Natural killer cell (primary cell): Measurements from ENCODE around the gene SH3GL3. TPM values are rescaled to one million over a fixed set of nuclear protein-coding genes. Genes with fewer than 3 reads are reported as not detected.

Source experiments
- ATAC-seq, 3 donors: fragments of 150-1000 bp in 2 of 3; fragments of 200-7000 bp in 1 of 3; cut with Tn5 transposase; 1 replicate in 1 of 3; 2 replicates in 2 of 3; pipeline ENCODE4 v1.10.0; 2021; ENCODE audit warnings: mild to moderate bottlenecking in 2 of 3, moderate library complexity in 2 of 3
- DNase-seq, 2 donors: peaks; one replicate each; pipeline versions ENCODE4 v3.0.0 to v3.0.0-alpha.2; 2013 to 2021; ENCODE audit warnings: mixed read lengths in 1 of 2
- H3K27ac ChIP-seq: one replicate; pipeline ENCODE4 v1.5.1; 2013; ENCODE audit warnings: mild to moderate bottlenecking, low read length
- H3K27me3 ChIP-seq: one replicate; pipeline ENCODE4 v1.6.1; 2013; ENCODE audit warnings: low read length; ENCODE audit not compliant: control insufficient read depth, insufficient read depth
- H3K36me3 ChIP-seq: one replicate; pipeline ENCODE4 v1.6.1; 2013; ENCODE audit warnings: low read length; ENCODE audit not compliant: control insufficient read depth, insufficient read depth
- H3K4me1 ChIP-seq: one replicate; pipeline ENCODE4 v1.6.1; 2013; ENCODE audit warnings: low read length; ENCODE audit not compliant: control insufficient read depth, insufficient read depth
- H3K4me3 ChIP-seq: one replicate; pipeline ENCODE4 v1.5.1; 2013; ENCODE audit warnings: low read length
- H3K9me3 ChIP-seq: one replicate; pipeline ENCODE4 v1.6.1; 2013; ENCODE audit warnings: low read length; ENCODE audit not compliant: control insufficient read depth, insufficient read depth
- H3K27ac Mint-ChIP-seq, 2 donors: one replicate each; pipeline ENCODE4 v1.8.0; 2022; ENCODE audit warnings: mild to moderate bottlenecking in 2 of 2, mixed read lengths in 2 of 2, moderate library complexity in 1 of 2
- H3K27me3 Mint-ChIP-seq, 2 donors: one replicate each; pipeline ENCODE4 v1.8.0; 2022; ENCODE audit warnings: low read depth in 2 of 2, mixed read lengths in 2 of 2
- H3K36me3 Mint-ChIP-seq: one replicate; pipeline ENCODE4 v1.8.0; 2022; ENCODE audit warnings: mixed read lengths
- H3K4me1 Mint-ChIP-seq, 2 donors: one replicate each; pipeline ENCODE4 v1.8.0; 2022; ENCODE audit warnings: mixed read lengths in 2 of 2
- H3K4me3 Mint-ChIP-seq: one replicate; pipeline ENCODE4 v1.8.0; 2022; ENCODE audit warnings: mild to moderate bottlenecking, moderate library complexity, mixed read lengths
- H3K9me3 Mint-ChIP-seq, 2 donors: one replicate each; pipeline ENCODE4 v1.8.0; 2022; ENCODE audit warnings: mixed read lengths in 2 of 2
- whole genome bisulfite sequencing: methylation state at CpG from one replicate; pipeline ENCODE4 v1.1.7; 2013; ENCODE audit warnings: missing lambda C conversion rate; ENCODE audit not compliant: insufficient coverage; 5-methylcytosine and 5-hydroxymethylcytosine counted together
- intact Hi-C: fragments of 100-400 bp; cut with micrococcal nuclease; formaldehyde crosslinking; loops from one replicate; pipeline ENCODE4 v1.14.2; 2022
- total RNA-seq, 4 donors: library from RNA; stranded (reverse); fragments of 120-200 nt in 1 of 4; gene quantifications; one replicate each; pipeline versions ENCODE4 v1.2.3 to v1.2.4, GENCODE V29; 2013 to 2022
- TF ChIP-seq, protein P1 (sequence below): fragments of 200-600 bp; IDR thresholded peaks from one replicate; pipeline ENCODE4 v1.8.0; 2022; ENCODE audit warnings: antibody characterized with exemption

SH3GL3 gene
- total RNA-seq, 3 donors from 2014 or later (not counting 1 experiment from before 2014, with no cell fraction given), result not detected

DNA sequence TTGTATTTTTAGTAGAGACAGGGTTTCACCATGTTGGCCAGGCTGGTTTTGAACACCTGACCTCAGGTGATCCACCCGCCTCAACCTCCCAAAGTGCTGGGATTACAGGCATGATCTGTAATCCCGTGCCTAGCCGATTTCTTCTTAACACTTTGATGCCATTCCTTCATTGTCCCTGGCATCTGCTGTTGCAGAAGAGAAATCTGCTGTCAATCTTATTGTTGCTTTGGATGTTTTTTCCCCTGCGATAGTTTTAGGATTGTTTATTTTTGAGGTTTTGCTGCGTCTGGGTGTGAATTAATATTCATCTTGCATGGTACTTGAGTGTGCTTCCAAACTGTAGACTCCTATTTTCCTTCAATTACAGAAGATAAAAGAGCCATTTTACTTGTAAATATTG lies 107.4 kb downstream of the SH3GL3 start:
- ATAC-seq, result no peak
- H3K4me1 Mint-ChIP-seq, result no peaks in the 10 kb centered on the region

DNA sequence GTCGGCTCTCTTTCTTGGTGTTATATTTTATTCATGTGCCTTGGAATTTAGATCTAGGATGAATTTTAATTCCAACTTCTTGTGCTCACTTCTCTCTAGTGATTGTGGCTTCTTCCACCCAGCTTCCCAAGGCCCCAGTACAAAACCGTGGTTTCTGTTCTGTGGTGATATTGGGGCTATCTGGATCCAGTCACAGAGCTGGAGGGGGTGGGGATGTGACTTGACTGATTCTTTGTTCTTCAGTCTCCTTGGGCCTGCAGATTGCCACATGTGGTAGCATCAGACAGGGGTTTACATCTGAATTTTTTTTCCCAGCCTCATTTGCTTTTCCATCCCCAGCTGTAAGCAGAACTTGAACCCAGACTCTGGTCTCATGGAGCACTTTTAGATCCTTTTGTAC lies 108.2 kb downstream of the SH3GL3 start:
- Histone ChIP-seq H3K4me3 (no peak overlapping the region), H3K27ac (no peak overlapping the region), H3K9me3 (no peaks in the 10 kb centered on the region), H3K4me1 (no peaks in the 10 kb centered on the region), H3K27me3 (peaks cover 2% of the 10 kb centered on the region), H3K36me3 (no peaks in the 10 kb centered on the region)
- Mint-ChIP-seq H3K4me3 (no peak overlapping the region), H3K27me3 (peaks cover 13 to 49% of the 10 kb centered on the region in 2 donors), H3K4me1 (no peaks in the 10 kb centered on the region), H3K36me3 (no peaks in the 10 kb centered on the region), H3K27ac (no peak overlapping the region), H3K9me3 (no peaks in the 10 kb centered on the region)
- intact Hi-C loops, result loop anchor here (5.0 kb wide), 1 partner anchor 308 kb away; no protein-coding TSS in a partner anchor
- TF ChIP-seq, protein P1, sequence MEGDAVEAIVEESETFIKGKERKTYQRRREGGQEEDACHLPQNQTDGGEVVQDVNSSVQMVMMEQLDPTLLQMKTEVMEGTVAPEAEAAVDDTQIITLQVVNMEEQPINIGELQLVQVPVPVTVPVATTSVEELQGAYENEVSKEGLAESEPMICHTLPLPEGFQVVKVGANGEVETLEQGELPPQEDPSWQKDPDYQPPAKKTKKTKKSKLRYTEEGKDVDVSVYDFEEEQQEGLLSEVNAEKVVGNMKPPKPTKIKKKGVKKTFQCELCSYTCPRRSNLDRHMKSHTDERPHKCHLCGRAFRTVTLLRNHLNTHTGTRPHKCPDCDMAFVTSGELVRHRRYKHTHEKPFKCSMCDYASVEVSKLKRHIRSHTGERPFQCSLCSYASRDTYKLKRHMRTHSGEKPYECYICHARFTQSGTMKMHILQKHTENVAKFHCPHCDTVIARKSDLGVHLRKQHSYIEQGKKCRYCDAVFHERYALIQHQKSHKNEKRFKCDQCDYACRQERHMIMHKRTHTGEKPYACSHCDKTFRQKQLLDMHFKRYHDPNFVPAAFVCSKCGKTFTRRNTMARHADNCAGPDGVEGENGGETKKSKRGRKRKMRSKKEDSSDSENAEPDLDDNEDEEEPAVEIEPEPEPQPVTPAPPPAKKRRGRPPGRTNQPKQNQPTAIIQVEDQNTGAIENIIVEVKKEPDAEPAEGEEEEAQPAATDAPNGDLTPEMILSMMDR, result no peak
- ATAC-seq, result no peak
- DNase-seq, result no peak
- whole genome bisulfite sequencing, result 63% methylated on average over 1 of the region's 2 CpGs

More for the DNA sequence above, 107.4 kb downstream of the SH3GL3 start:
- Mint-ChIP-seq H3K36me3 (no peaks in the 10 kb centered on the region), H3K27me3 (peaks cover 13 to 51% of the 10 kb centered on the region in 2 donors), H3K27ac (no peak overlapping the region), H3K4me3 (no peak overlapping the region), H3K9me3 (no peaks in the 10 kb centered on the region)
- H3K4me3 ChIP-seq, result no peak overlapping the region
- 89% methylated on average over 4 of the region's 5 CpGs for WGBS
- H3K4me1 ChIP-seq, result no peaks in the 10 kb centered on the region
- no peak overlapping the region for H3K27ac ChIP-seq
- DNase-seq, result no peak
- no peaks in the 10 kb centered on the region for H3K9me3 ChIP-seq
- H3K27me3 ChIP-seq, result peaks cover 2% of the 10 kb centered on the region
- intact Hi-C loops, result no loop called here
- TF ChIP-seq, protein P1, result no peak
- no peaks in the 10 kb centered on the region for H3K36me3 ChIP-seq

DNA sequence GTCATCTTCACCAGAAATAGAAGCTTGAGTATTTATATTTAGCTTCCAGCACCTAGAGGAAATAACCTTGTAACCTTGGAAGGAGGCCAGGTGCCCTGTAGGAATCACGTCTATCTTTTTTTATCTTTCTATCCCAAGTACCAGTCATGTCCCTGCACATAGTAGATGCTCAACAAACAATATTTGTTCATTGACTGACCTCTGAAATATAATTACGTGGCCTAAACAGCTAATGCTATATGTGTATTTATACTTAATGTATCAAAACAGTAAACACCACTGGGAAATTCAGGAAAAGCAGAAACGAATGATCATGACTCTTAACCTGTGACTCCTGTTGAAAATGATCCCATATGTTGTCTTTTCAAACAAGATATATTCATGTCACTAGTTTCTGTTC lies 108.9 kb downstream of the SH3GL3 start:
- H3K27me3 Mint-ChIP-seq, result peaks cover 13 to 43% of the 10 kb centered on the region in 2 donors
- no peaks in the 10 kb centered on the region for H3K36me3 Mint-ChIP-seq
- intact Hi-C loops, result loop anchor here (5.0 kb wide), 1 partner anchor 309 kb away; no protein-coding TSS in a partner anchor

More for the DNA sequence above, 108.9 kb downstream of the SH3GL3 start:
- Histone ChIP-seq H3K36me3 (no peaks in the 10 kb centered on the region), H3K27ac (no peak overlapping the region), H3K27me3 (peaks cover 2% of the 10 kb centered on the region), H3K9me3 (no peaks in the 10 kb centered on the region), H3K4me1 (no peaks in the 10 kb centered on the region), H3K4me3 (no peak overlapping the region)
- no peak overlapping the region for H3K27ac Mint-ChIP-seq
- H3K9me3 Mint-ChIP-seq, result no peaks in the 10 kb centered on the region
- TF ChIP-seq, protein P1, result no peak
- H3K4me3 Mint-ChIP-seq, result no peak overlapping the region
- 75% methylated on average over 2 of the region's 3 CpGs for WGBS
- DNase-seq, result no peak
- ATAC-seq, result no peak
- no peaks in the 10 kb centered on the region for H3K4me1 Mint-ChIP-seq
